ENCODE results near the gene KSR2. TPM values are rescaled to one million over a fixed set of nuclear protein-coding genes. Genes with fewer than 3 reads are reported as not detected.

Gene KSR2
- total and polyA plus RNA-seq, 3 donors from 2014 or later = 2.4 to 3.8 (median 2.4) TPM

DNA sequence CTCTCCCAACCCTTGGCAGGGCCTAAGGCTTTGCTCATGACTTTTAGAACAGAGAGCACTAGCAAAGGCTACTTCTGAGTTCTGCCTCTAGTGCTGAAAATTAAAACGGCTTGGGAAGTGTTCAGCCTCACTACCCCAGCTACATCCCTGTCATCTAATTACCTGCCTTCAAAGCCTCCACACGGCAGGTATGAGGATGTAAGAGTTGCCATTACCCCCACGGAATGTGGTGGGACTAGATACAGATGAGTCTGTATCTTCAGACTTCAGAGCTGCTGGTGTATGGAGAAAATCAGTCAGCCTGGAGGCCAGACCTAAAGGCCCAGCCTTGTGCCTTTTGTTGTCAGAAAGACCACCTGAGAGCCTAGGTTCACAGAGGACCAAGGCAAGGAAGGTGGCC is 392.7 kb downstream of the KSR2 start:
- no peaks in the 10 kb centered on the region for H3K9me3 ChIP-seq
- no peaks in the 10 kb centered on the region for H3K4me1 ChIP-seq
- no peaks in the 10 kb centered on the region for H3K27me3 ChIP-seq
- WGBS, 2 donors = 47 to 80% methylated on average over 3 of the region's 3 CpGs
- H3K36me3 ChIP-seq (ENCODE audit: low read depth, missing control alignments) = no peaks in the 10 kb centered on the region
- H3K4me3 ChIP-seq = no peak overlapping the region
- H3K27ac ChIP-seq = no peak overlapping the region
- TF ChIP-seq CTCF (IDR thresholded peaks at IDR 0.05) (no peak), POLR2A (IDR thresholded peaks at IDR 0.05) (no peak)
- intact Hi-C loops (cut with DNase I; ENCODE audit: low total_unique reads) = no loop called here
- no peak for DNase-seq

- Histone ChIP-seq H3K27ac (no peak overlapping the region), H3K4me1 (no peaks in the 10 kb centered on the region), H3K4me3 (no peak overlapping the region), H3K27me3 (no peaks in the 10 kb centered on the region), H3K9me3 (no peaks in the 10 kb centered on the region), H3K36me3 (ENCODE audit: low read depth, missing control alignments) (no peaks in the 10 kb centered on the region)
- DNase-seq = no peak
- TF ChIP-seq POLR2A (IDR thresholded peaks at IDR 0.05) = no peak
- no peak for TF ChIP-seq CTCF (IDR thresholded peaks at IDR 0.05)
- intact Hi-C loops (cut with DNase I; ENCODE audit: low total_unique reads) = no loop called here
- WGBS, 2 donors = 78 to 88% methylated on average over 2 of the region's 2 CpGs
Measured at GRCh38 chr12:117574655-117575054, 394.1 kb downstream of the KSR2 start.

DNA sequence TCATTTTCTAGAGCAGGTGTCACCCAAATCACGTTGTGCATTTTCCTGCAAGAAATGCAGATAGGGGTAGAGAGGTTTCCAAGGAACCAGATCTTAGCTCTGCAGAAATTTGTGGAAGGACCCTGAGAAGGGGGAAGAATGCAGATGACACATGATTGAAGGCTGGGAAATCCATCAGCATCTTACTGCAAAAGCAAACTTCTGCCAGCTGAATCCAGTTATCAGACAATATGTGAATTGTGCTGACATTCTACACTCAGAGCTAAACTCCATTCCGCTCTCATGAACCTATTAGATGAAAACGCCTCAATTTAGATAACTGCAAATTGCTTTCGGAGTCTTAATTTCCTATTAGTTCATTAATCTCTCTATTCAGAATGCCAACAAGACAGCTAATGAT is 396.0 kb downstream of the KSR2 start:
- intact Hi-C loops (cut with DNase I; ENCODE audit: low total_unique reads) = no loop called here
- no peak for DNase-seq
- no peaks in the 10 kb centered on the region for H3K9me3 ChIP-seq
- H3K27me3 ChIP-seq = no peaks in the 10 kb centered on the region
- 69% methylated on average over 4 of the region's 4 CpGs for WGBS, 2 donors
- TF ChIP-seq POLR2A (IDR thresholded peaks at IDR 0.05) (no peak), CTCF (IDR thresholded peaks at IDR 0.05) (no peak)
- H3K4me1 ChIP-seq = no peaks in the 10 kb centered on the region
- H3K4me3 ChIP-seq = no peak overlapping the region
- H3K27ac ChIP-seq = no peak overlapping the region
- no peaks in the 10 kb centered on the region for H3K36me3 ChIP-seq (ENCODE audit: low read depth, missing control alignments)

GRCh38 chr12:117571321-117571720 is 397.5 kb downstream of the KSR2 start:
- intact Hi-C loops (cut with DNase I; ENCODE audit: low total_unique reads) = no loop called here
- no peak overlapping the region for H3K27ac ChIP-seq

More at GRCh38 chr12:117571321-117571720, 397.5 kb downstream of the KSR2 start:
- Histone ChIP-seq H3K9me3 (no peaks in the 10 kb centered on the region), H3K4me3 (no peak overlapping the region), H3K4me1 (no peaks in the 10 kb centered on the region), H3K36me3 (ENCODE audit: low read depth, missing control alignments) (no peaks in the 10 kb centered on the region), H3K27me3 (no peaks in the 10 kb centered on the region)
- no peak for TF ChIP-seq CTCF (IDR thresholded peaks at IDR 0.05)
- TF ChIP-seq POLR2A (IDR thresholded peaks at IDR 0.05) = no peak
- DNase-seq = no peak
- WGBS, 2 donors = 77 to 86% methylated on average over 3 of the region's 3 CpGs

Data from testis (tissue), 3 donors.